HCT116 (cell line): ENCODE data around the gene HHIPL1. TPM values are rescaled to one million over a fixed set of nuclear protein-coding genes. Genes with fewer than 3 reads are reported as not detected.

ENCODE experiments used
- ATAC-seq: fragments of 200-7000 bp; cut with Tn5 transposase; 2 replicates; pipeline ENCODE4 v1.9.1; 2020; ENCODE audit warnings: mild to moderate bottlenecking, moderate library complexity
- BruUV-seq: library from RNA; stranded (reverse); fragments of 400-500 nt; replicated peaks from 2 replicates; lab custom pipeline; 2021; lab: Mats Ljungman, UMichigan
- CTCF ChIA-PET: fragments of 300-600 bp; sonication (Branson Sonifier 250); formaldehyde crosslinking; loops from one replicate; lab custom pipeline; 2021; ENCODE audit warnings: antibody characterized with exemption; lab: Charles Lee
- POLR2A ChIA-PET: fragments of 300-600, 350-600 bp; sonication (Branson Sonifier 250); formaldehyde crosslinking; loops from one replicate; lab custom pipeline; 2021; ENCODE audit warnings: antibody characterized with exemption; lab: Charles Lee
- RAD21 ChIA-PET, 2 experiments: fragments of 300-600 bp; sonication (Branson Sonifier 250); formaldehyde crosslinking; loops; one replicate each; lab custom pipeline; 2023; ENCODE audit warnings: low total read pairs in 2 of 2; ENCODE audit not compliant: uncharacterized antibody in 2 of 2, unreplicated experiment in 2 of 2, low non-redundant PET in 1 of 2; lab: Charles Lee
- DNase-seq: peaks from one replicate; pipeline ENCODE4 v3.0.0-alpha.2; 2010; ENCODE audit warnings: low read depth, low spot score
- H2AFZ ChIP-seq: fragments of 200-600 bp; shearing (Covaris generic), sonication (generic); 2 replicates; pipeline ENCODE4 v1.6.1; 2017; ENCODE audit warnings: low read depth, mixed run types, mixed read lengths, antibody characterized with exemption, low read length; ENCODE audit not compliant: poor library complexity, severe bottlenecking
- H3K27ac ChIP-seq: 2 replicates; pipeline ENCODE4 v1.5.1; 2012; ENCODE audit warnings: low read depth, low read length
- H3K27me3 ChIP-seq: fragments of 200-600 bp; sonication (generic); 2 replicates; pipeline ENCODE4 v1.6.1; 2016; ENCODE audit warnings: mixed run types, low read length, mixed read lengths; ENCODE audit not compliant: insufficient read depth
- H3K36me3 ChIP-seq, 2 experiments: fragments of 200-500 bp in 1 of 2; fragments of 200-600 bp in 1 of 2; sonication (Bioruptor generic) in 1 of 2; sonication (generic) in 1 of 2; 2 replicates each; pipeline versions ENCODE4 v1.5.1 to v1.6.1; 2014 to 2016; ENCODE audit warnings: low read length in 2 of 2, inconsistent platforms in 1 of 2, mixed read lengths in 1 of 2, mixed run types in 1 of 2; ENCODE audit not compliant: insufficient read depth in 2 of 2, control insufficient read depth in 1 of 2
- H3K4me1 ChIP-seq, 2 experiments: fragments of 200-600 bp in 1 of 2; sonication (generic) in 1 of 2; 2 replicates each; pipeline versions ENCODE4 v1.5.1 to v1.6.1; 2012 to 2017; ENCODE audit warnings: low read length in 2 of 2, inconsistent platforms in 1 of 2, mild to moderate bottlenecking in 1 of 2, mixed read lengths in 1 of 2, mixed run types in 1 of 2, moderate library complexity in 1 of 2; ENCODE audit not compliant: insufficient read depth in 2 of 2, control insufficient read depth in 1 of 2
- H3K4me2 ChIP-seq: fragments of 200-600 bp; sonication (generic); 2 replicates; pipeline ENCODE4 v1.6.1; 2017; ENCODE audit warnings: mixed run types, low read length, mixed read lengths
- H3K4me3 ChIP-seq, 2 experiments: fragments of 200-600 bp in 1 of 2; sonication (generic) in 1 of 2; replicated peaks in 1 of 2; 2 replicates each; pipeline ENCODE4 v1.5.1; 2011 to 2016; ENCODE audit warnings: low read length in 2 of 2, control low read depth in 1 of 2, low read depth in 1 of 2, mild to moderate bottlenecking in 1 of 2, mixed read lengths in 1 of 2, mixed run types in 1 of 2
- H3K79me2 ChIP-seq: fragments of 200-600 bp; sonication (generic); 2 replicates; pipeline ENCODE4 v1.6.1; 2017; ENCODE audit warnings: mild to moderate bottlenecking, mixed run types, low read length, moderate library complexity, mixed read lengths; ENCODE audit not compliant: insufficient read depth
- H3K9ac ChIP-seq: fragments of 200-600 bp; sonication (generic); 2 replicates; pipeline ENCODE4 v1.6.1; 2016; ENCODE audit warnings: low read length, mixed read lengths
- H3K9me2 ChIP-seq: fragments of 200-600 bp; sonication (generic), shearing (Covaris generic); 2 replicates; pipeline ENCODE4 v1.6.1; 2017; ENCODE audit warnings: mixed run types, mild to moderate bottlenecking, moderate library complexity; ENCODE audit not compliant: insufficient read depth
- H3K9me3 ChIP-seq, 2 experiments: fragments of 200-500 bp in 1 of 2; fragments of 200-600 bp in 1 of 2; sonication (Bioruptor generic) in 1 of 2; sonication (generic) in 1 of 2; 2 replicates each; pipeline ENCODE4 v1.6.1; 2014 to 2017; ENCODE audit warnings: low read length in 2 of 2, mixed read lengths in 2 of 2, inconsistent platforms in 1 of 2, low read depth in 1 of 2, mild to moderate bottlenecking in 1 of 2, mixed run types in 1 of 2, moderate library complexity in 1 of 2; ENCODE audit not compliant: control insufficient read depth in 1 of 2, insufficient read depth in 1 of 2
- H4K20me1 ChIP-seq: fragments of 200-600 bp; sonication (generic), shearing (Covaris generic); 2 replicates; pipeline ENCODE4 v1.6.1; 2017; ENCODE audit warnings: mixed run types, mild to moderate bottlenecking, moderate library complexity; ENCODE audit not compliant: insufficient read depth
- CBX3 ChIP-seq: IDR thresholded peaks from 2 replicates; pipeline ENCODE4 v1.6.1; 2012; ENCODE audit warnings: low read depth
- CEBPB ChIP-seq: IDR thresholded peaks from 2 replicates; pipeline ENCODE4 v1.6.1; 2012; ENCODE audit warnings: low read depth
- ELF1 ChIP-seq: IDR thresholded peaks from 2 replicates; pipeline ENCODE4 v1.6.1; 2012; ENCODE audit warnings: low read depth, borderline replicate concordance
- EZH2 ChIP-seq: fragments of 200-600 bp; sonication (generic); IDR thresholded peaks from 2 replicates; pipeline ENCODE4 v1.6.1; 2017; ENCODE audit warnings: antibody characterized with exemption, mixed run types
- EZH2phosphoT487 ChIP-seq: fragments of 200-600 bp; IDR thresholded peaks from 2 replicates; pipeline ENCODE4 v1.6.1; 2018; ENCODE audit warnings: antibody characterized with exemption, borderline replicate concordance
- JUND ChIP-seq: IDR thresholded peaks from 2 replicates; pipeline ENCODE4 v1.6.1; 2012
- MAX ChIP-seq: IDR thresholded peaks from 2 replicates; pipeline ENCODE4 v1.6.1; 2012
- POLR2A ChIP-seq: IDR thresholded peaks from 2 replicates; pipeline ENCODE4 v1.7.0; 2011; ENCODE audit warnings: borderline replicate concordance; ENCODE audit not compliant: insufficient read depth, insufficient read length; ENCODE audit errors: extremely low read depth
- RAD21 ChIP-seq: IDR thresholded peaks from 2 replicates; pipeline ENCODE4 v1.6.1; 2012; ENCODE audit warnings: low read depth, mild to moderate bottlenecking
- REST ChIP-seq: IDR thresholded peaks from 2 replicates; pipeline ENCODE4 v1.6.1; 2012; ENCODE audit warnings: low read depth
- SIN3A ChIP-seq: IDR thresholded peaks from 2 replicates; pipeline ENCODE4 v1.6.1; 2012; ENCODE audit warnings: low read depth
- TCF7L2 ChIP-seq: IDR thresholded peaks from 2 replicates; pipeline ENCODE4 v1.7.0; 2011; ENCODE audit warnings: borderline replicate concordance, inconsistent platforms; ENCODE audit not compliant: insufficient read depth, insufficient read length; ENCODE audit errors: extremely low read depth
- YY1 ChIP-seq: IDR thresholded peaks from 2 replicates; pipeline ENCODE4 v1.6.1; 2011; ENCODE audit warnings: low read length, low read depth, moderate library complexity, mild to moderate bottlenecking; ENCODE audit not compliant: insufficient replicate concordance; ENCODE audit errors: extremely low read depth
- ZFX ChIP-seq: fragments of 450-650 bp; IDR thresholded peaks from 2 replicates; pipeline ENCODE4 v1.6.1; 2017
- ZNF274 ChIP-seq: fragments of 200-500 bp; sonication (Bioruptor generic); IDR thresholded peaks from 2 replicates; pipeline ENCODE4 v1.6.1; 2014; ENCODE audit warnings: mild to moderate bottlenecking, low read depth, low read length, inconsistent platforms
- intact Hi-C: fragments of 100-400 bp; cut with micrococcal nuclease; formaldehyde crosslinking; loops from 2 replicates; pipeline ENCODE4 v1.10.0; 2022
- total RNA-seq: library from RNA; stranded (reverse); gene quantifications from one replicate; pipeline ENCODE4 v1.2.1, GENCODE V29; 2021; ENCODE audit not compliant: unreplicated experiment
- TF ChIP-seq, protein P1 (sequence below): IDR thresholded peaks from 2 replicates; pipeline ENCODE4 v1.6.1; 2011; ENCODE audit warnings: mild to moderate bottlenecking, low read length, moderate library complexity; ENCODE audit not compliant: insufficient replicate concordance; ENCODE audit errors: extremely low read depth

The HHIPL1 gene
- total RNA-seq, 1 experiment from 2014 or later: not detected

GRCh38 chr14:99727096-99727870 is 82.4 kb downstream of the HHIPL1 start (continued):
- TF ChIP-seq, protein P1, sequence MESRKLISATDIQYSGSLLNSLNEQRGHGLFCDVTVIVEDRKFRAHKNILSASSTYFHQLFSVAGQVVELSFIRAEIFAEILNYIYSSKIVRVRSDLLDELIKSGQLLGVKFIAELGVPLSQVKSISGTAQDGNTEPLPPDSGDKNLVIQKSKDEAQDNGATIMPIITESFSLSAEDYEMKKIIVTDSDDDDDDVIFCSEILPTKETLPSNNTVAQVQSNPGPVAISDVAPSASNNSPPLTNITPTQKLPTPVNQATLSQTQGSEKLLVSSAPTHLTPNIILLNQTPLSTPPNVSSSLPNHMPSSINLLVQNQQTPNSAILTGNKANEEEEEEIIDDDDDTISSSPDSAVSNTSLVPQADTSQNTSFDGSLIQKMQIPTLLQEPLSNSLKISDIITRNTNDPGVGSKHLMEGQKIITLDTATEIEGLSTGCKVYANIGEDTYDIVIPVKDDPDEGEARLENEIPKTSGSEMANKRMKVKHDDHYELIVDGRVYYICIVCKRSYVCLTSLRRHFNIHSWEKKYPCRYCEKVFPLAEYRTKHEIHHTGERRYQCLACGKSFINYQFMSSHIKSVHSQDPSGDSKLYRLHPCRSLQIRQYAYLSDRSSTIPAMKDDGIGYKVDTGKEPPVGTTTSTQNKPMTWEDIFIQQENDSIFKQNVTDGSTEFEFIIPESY: no peak
- TF ChIP-seq ZNF274: no peak

- ChIA-PET POLR2A (no interaction called here), CTCF (no interaction called here), RAD21 (no interaction called here)
- ATAC-seq (no peak), DNase-seq (no peak)
- H3K27ac ChIP-seq: no peak overlapping the region
- H3K4me1 ChIP-seq: peaks cover 6 to 11% of the 10 kb centered on the region in 2 experiments; a peak in 2 of 4 replicates
- no peak overlapping the region for H3K4me3 ChIP-seq
- H3K36me3 ChIP-seq: no peaks in the 10 kb centered on the region
- no peaks in the 10 kb centered on the region for H4K20me1 ChIP-seq
- no peaks in the 10 kb centered on the region for H3K27me3 ChIP-seq
- H3K9me3 ChIP-seq: no peaks in the 10 kb centered on the region
- H3K79me2 ChIP-seq: no peaks in the 10 kb centered on the region
- intact Hi-C loops: no loop called here
- no TSS peak for BruUV-seq
- H3K9me2 ChIP-seq: no peaks in the 10 kb centered on the region
- no peak overlapping the region for H2AFZ ChIP-seq
- H3K9ac ChIP-seq: no peak overlapping the region
- no peak overlapping the region for H3K4me2 ChIP-seq
- no peak for TF ChIP-seq ELF1
- no peak for TF ChIP-seq CBX3
- no peak for TF ChIP-seq REST
- TF ChIP-seq ZFX: no peak
- TF ChIP-seq POLR2A: no peak
- TF ChIP-seq YY1: no peak
- TF ChIP-seq TCF7L2: no peak
- no peak for TF ChIP-seq CEBPB
- TF ChIP-seq MAX: no peak
- no peak for TF ChIP-seq JUND
- TF ChIP-seq, protein P1: no peak
- no peak for TF ChIP-seq EZH2phosphoT487
- TF ChIP-seq RAD21: no peak
- TF ChIP-seq EZH2: no peak
- TF ChIP-seq SIN3A: no peak
Observed at GRCh38 chr14:99728231-99728920, 83.4 kb downstream of the HHIPL1 start.
